Measurements from ENCODE around the gene PXK. TPM values are rescaled to one million over a fixed set of nuclear protein-coding genes. Genes with fewer than 3 reads are reported as not detected.

PXK gene
- total and polyA plus RNA-seq, 4 donors, result 6.0 to 15.9 (median 12.6) TPM

GRCh38 chr3:58369038-58369437, 36.3 kb downstream of the PXK start:
- Histone ChIP-seq H3K27ac (ENCODE audit: low read depth in 1 of 2, low read length in 2 of 2) (no peak overlapping the region), H3K36me3 (ENCODE audit: control insufficient read depth in 4 of 4, insufficient read depth in 3 of 4, low read depth in 1 of 4, low read length in 3 of 4) (no peaks in the 10 kb centered on the region), H3K27me3 (ENCODE audit: control insufficient read depth in 4 of 4, insufficient read depth in 4 of 4, low read length in 3 of 4) (no peaks in the 10 kb centered on the region), H3K9me3 (ENCODE audit: control insufficient read depth in 4 of 4, low read length in 3 of 4) (no peaks in the 10 kb centered on the region), H3K4me1 (ENCODE audit: control insufficient read depth in 4 of 4, insufficient read depth in 4 of 4, low read length in 3 of 4) (peaks cover 0 to 3% (median 0%) of the 10 kb centered on the region in 4 donors), H3K4me3 (ENCODE audit: low read depth in 1 of 3, low read length in 3 of 3) (no peak overlapping the region), H3K9ac (ENCODE audit: low read depth in 1 of 2, low read length in 2 of 2) (no peak overlapping the region)
- TF ChIP-seq RAD21 (IDR thresholded peaks at IDR 0.05) (no peak), JUND (IDR thresholded peaks at IDR 0.05) (no peak)
- WGBS, result 60% methylated on average over 1 of the region's 1 CpG
- no peak for DNase-seq (ENCODE audit: low spot score)

- Histone ChIP-seq H3K4me1 (ENCODE audit: control insufficient read depth in 4 of 4, insufficient read depth in 4 of 4, low read length in 3 of 4) (peaks cover 0 to 3% (median 0%) of the 10 kb centered on the region in 4 donors), H3K9ac (ENCODE audit: low read depth in 1 of 2, low read length in 2 of 2) (no peak overlapping the region), H3K4me3 (ENCODE audit: low read depth in 1 of 3, low read length in 3 of 3) (no peak overlapping the region), H3K27me3 (ENCODE audit: control insufficient read depth in 4 of 4, insufficient read depth in 4 of 4, low read length in 3 of 4) (no peaks in the 10 kb centered on the region), H3K36me3 (ENCODE audit: control insufficient read depth in 4 of 4, insufficient read depth in 3 of 4, low read depth in 1 of 4, low read length in 3 of 4) (no peaks in the 10 kb centered on the region), H3K9me3 (ENCODE audit: control insufficient read depth in 4 of 4, low read length in 3 of 4) (no peaks in the 10 kb centered on the region), H3K27ac (ENCODE audit: low read depth in 1 of 2, low read length in 2 of 2) (no peak overlapping the region)
- whole genome bisulfite sequencing, result 98% methylated on average over 3 of the region's 3 CpGs
- DNase-seq (ENCODE audit: low spot score), result no peak
- no peak for TF ChIP-seq CTCF (IDR thresholded peaks at IDR 0.05; ENCODE audit: low read depth, low read length, missing input control)
- TF ChIP-seq FOXA2 (IDR thresholded peaks at IDR 0.05), result no peak
- TF ChIP-seq RXRA (IDR thresholded peaks at IDR 0.05), result no peak
- TF ChIP-seq RAD21 (IDR thresholded peaks at IDR 0.05), result no peak
- TF ChIP-seq HNF4A (conservative IDR thresholded peaks at IDR 0.05), result no peak
- TF ChIP-seq GABPA (IDR thresholded peaks at IDR 0.05 in 1 of 2, conservative IDR thresholded peaks at IDR 0.05 in 1 of 2), result no peak
- no peak for TF ChIP-seq MAX (IDR thresholded peaks at IDR 0.05)
- TF ChIP-seq NR2F2 (IDR thresholded peaks at IDR 0.05), result no peak
- TF ChIP-seq FOXA1 (IDR thresholded peaks at IDR 0.05), result no peak
- TF ChIP-seq TAF1 (conservative IDR thresholded peaks at IDR 0.05), result no peak
- no peak for TF ChIP-seq ATF3 (IDR thresholded peaks at IDR 0.05)
- no peak for TF ChIP-seq YY1 (IDR thresholded peaks at IDR 0.05)
- TF ChIP-seq HNF4G (IDR thresholded peaks at IDR 0.05), result no peak
- no peak for TF ChIP-seq EGR1 (IDR thresholded peaks at IDR 0.05; ENCODE audit: low read depth in 2 of 2)
- no peak for TF ChIP-seq SP1 (IDR thresholded peaks at IDR 0.05)
- no peak for TF ChIP-seq JUND (IDR thresholded peaks at IDR 0.05)
- no peak for TF ChIP-seq ZBTB33 (IDR thresholded peaks at IDR 0.05)
- TF ChIP-seq REST (IDR thresholded peaks at IDR 0.05), result no peak
These were observed 37.2 kb downstream of the PXK start for GRCh38 chr3:58369876-58370275.
